ENCODE data around the gene GPR146.
"Not testable (repeated sequence)": the region's sequence is repeated elsewhere in the genome, so short reads cannot be mapped to it uniquely, and the experiment has no call there.

GPR146 gene

DNA sequence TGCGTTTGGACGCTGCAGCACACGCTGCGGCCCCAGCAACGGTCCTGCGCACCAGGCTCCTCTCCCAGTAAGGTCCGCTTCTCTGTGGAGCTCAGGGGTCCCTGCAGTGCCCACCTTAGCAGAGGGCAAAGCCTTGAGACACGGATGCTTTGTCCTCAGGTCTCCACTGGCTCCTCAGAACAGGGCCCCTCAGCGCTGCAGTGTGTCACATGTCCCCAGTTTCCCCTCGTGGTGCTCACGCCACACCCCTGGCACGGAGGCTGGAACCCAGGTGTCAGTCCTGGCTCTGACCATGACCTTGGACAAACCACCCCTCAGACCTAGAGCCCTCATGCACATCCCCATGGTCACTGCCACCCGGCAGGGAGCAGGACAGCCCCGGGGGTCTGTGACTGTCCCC, 23.7 kb downstream of the GPR146 start:
- no peak overlapping the region for H3K4me3 ChIP-seq (ENCODE audit: low read depth in 1 of 2, low read length in 2 of 2)
- H3K27ac ChIP-seq (ENCODE audit: low read depth, low read length) = no peak overlapping the region
- H3K9ac ChIP-seq (ENCODE audit: low read length) = no peak overlapping the region
- H3K36me3 ChIP-seq (ENCODE audit: insufficient read depth, low read length) = no peaks in the 10 kb centered on the region
- H3K4me1 ChIP-seq (ENCODE audit: insufficient read depth, low read length) = peaks cover 9% of the 10 kb centered on the region
- H3K27me3 ChIP-seq (ENCODE audit: control insufficient read depth in 1 of 2, insufficient read depth in 2 of 2, low read length in 2 of 2) = peaks cover 0 to 3% of the 10 kb centered on the region in 2 donors
- H3K9me3 ChIP-seq (ENCODE audit: low read length) = no peaks in the 10 kb centered on the region

DNA sequence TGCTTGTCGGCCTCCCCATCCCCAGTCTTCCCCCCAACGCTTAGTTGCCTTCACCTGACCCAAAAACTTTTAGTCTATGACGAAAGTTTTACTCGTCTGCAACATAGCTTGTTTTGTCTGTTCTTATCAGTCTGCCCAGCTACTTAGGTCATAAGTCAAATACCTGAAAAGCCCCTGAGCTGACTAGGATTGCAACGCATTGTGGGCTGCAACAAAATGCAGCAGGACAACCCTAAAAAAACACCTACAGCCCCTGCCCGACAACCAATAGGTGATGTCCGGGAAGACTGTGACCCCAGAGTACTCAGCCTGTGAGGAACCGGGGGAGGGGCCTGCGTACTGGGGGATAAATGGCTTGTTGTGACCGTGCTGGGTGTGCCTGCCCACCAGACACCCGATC, 24.3 kb downstream of the GPR146 start:
- Histone ChIP-seq H3K27me3 (ENCODE audit: control insufficient read depth in 1 of 2, insufficient read depth in 2 of 2, low read length in 2 of 2) (peaks cover 0 to 3% of the 10 kb centered on the region in 2 donors), H3K36me3 (ENCODE audit: insufficient read depth, low read length) (no peaks in the 10 kb centered on the region), H3K9me3 (ENCODE audit: low read length) (no peaks in the 10 kb centered on the region), H3K27ac (ENCODE audit: low read depth, low read length) (no peak overlapping the region), H3K9ac (ENCODE audit: low read length) (no peak overlapping the region), H3K4me3 (ENCODE audit: low read depth in 1 of 2, low read length in 2 of 2) (no peak overlapping the region), H3K4me1 (ENCODE audit: insufficient read depth, low read length) (peaks cover 9% of the 10 kb centered on the region)

DNA sequence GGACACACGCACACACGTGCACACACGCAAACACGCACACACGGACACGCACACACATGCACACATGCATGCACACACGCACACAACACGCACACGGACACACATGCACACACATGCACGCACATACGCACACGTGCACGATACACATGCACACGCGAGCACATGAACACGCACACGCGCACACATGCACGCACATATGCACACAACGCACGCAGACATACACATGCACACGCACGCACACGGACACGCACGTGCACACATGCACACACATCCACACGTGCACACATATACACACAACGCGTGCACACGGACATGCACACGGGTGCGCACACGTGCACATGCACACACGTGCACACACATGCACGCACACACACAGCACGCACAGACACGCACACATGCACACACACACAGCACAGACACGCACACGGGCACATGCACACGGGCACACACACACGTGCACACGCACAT, 26.2 kb downstream of the GPR146 start:
- Histone ChIP-seq H3K4me3 (ENCODE audit: low read depth in 1 of 2, low read length in 2 of 2) (no peak overlapping the region), H3K9me3 (ENCODE audit: low read length) (no peaks in the 10 kb centered on the region), H3K36me3 (ENCODE audit: insufficient read depth, low read length) (no peaks in the 10 kb centered on the region), H3K9ac (ENCODE audit: low read length) (no peak overlapping the region), H3K4me1 (ENCODE audit: insufficient read depth, low read length) (peaks cover 5% of the 10 kb centered on the region), H3K27ac (ENCODE audit: low read depth, low read length) (no peak overlapping the region), H3K27me3 (ENCODE audit: control insufficient read depth in 1 of 2, insufficient read depth in 2 of 2, low read length in 2 of 2) (no peaks in the 10 kb centered on the region)

DNA sequence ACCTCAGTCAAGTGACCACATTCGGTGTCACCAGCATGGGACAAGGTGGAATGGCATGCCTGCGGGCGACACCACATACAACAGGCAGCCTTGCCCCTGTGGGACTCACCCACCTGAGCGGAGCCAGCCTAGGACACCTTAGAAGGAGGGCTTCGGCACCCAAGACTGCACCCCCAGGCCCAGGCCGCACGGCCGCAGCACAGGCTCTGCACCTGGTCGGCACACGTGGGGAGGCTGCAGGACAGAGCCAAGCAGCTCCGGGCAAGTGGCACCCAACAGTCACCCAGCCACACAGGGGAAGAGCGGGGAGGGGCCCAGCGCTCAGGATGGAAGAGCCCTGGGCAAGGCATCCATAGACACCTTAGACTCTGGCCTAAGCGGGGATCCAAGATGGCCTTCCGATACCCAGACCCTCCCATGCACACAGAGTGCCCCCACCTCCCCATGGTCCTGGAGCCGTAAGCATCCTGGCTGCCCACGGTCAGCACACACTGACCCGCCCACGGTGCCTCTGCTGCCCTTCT, 27.4 kb downstream of the GPR146 start:
- Histone ChIP-seq H3K9ac (ENCODE audit: low read length) (no peak overlapping the region), H3K4me3 (ENCODE audit: low read depth in 1 of 2, low read length in 2 of 2) (no peak overlapping the region), H3K4me1 (ENCODE audit: insufficient read depth, low read length) (no peaks in the 10 kb centered on the region), H3K27ac (ENCODE audit: low read depth, low read length) (no peak overlapping the region), H3K9me3 (ENCODE audit: low read length) (no peaks in the 10 kb centered on the region), H3K27me3 (ENCODE audit: control insufficient read depth in 1 of 2, insufficient read depth in 2 of 2, low read length in 2 of 2) (no peaks in the 10 kb centered on the region), H3K36me3 (ENCODE audit: insufficient read depth, low read length) (no peaks in the 10 kb centered on the region)

GRCh38 chr7:1073142-1073977, 29.0 kb downstream of the GPR146 start:
- Histone ChIP-seq H3K9me3 (ENCODE audit: low read length) (no peaks in the 10 kb centered on the region), H3K9ac (ENCODE audit: low read length) (no peak overlapping the region), H3K36me3 (ENCODE audit: insufficient read depth, low read length) (no peaks in the 10 kb centered on the region), H3K4me1 (ENCODE audit: insufficient read depth, low read length) (no peaks in the 10 kb centered on the region), H3K27ac (ENCODE audit: low read depth, low read length) (no peak overlapping the region), H3K4me3 (ENCODE audit: low read depth in 1 of 2, low read length in 2 of 2) (peak overlapping the region; percentile 32 to 35), H3K27me3 (ENCODE audit: control insufficient read depth in 1 of 2, insufficient read depth in 2 of 2, low read length in 2 of 2) (no peaks in the 10 kb centered on the region)

DNA sequence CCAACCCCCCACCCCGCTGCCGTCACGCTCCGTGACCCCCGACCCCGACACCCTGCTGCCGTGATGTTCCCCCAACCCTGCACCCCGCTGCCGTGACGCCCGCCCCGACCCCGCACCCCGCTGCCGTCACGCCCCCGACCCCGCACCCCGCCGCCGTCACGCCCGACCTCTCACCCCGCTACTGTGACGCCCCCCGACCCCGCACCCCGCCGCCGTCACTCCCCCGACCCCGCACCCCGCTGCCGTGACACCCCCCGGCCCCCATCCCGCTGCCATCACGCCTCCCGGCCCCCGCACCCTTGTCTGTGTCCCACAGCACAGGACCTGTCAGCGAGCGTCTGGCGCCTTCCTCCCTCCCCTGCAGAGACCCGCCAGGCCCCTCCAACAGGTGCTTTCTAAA, 29.7 kb downstream of the GPR146 start:
- H3K27ac ChIP-seq (ENCODE audit: low read depth, low read length); H3K4me3 ChIP-seq (ENCODE audit: low read depth in 1 of 2, low read length in 2 of 2); H3K4me1 ChIP-seq (ENCODE audit: insufficient read depth, low read length); H3K27me3 ChIP-seq (ENCODE audit: control insufficient read depth in 1 of 2, insufficient read depth in 2 of 2, low read length in 2 of 2); H3K9me3 ChIP-seq (ENCODE audit: low read length); H3K9ac ChIP-seq (ENCODE audit: low read length); H3K36me3 ChIP-seq (ENCODE audit: insufficient read depth, low read length): not testable (repeated sequence)

DNA sequence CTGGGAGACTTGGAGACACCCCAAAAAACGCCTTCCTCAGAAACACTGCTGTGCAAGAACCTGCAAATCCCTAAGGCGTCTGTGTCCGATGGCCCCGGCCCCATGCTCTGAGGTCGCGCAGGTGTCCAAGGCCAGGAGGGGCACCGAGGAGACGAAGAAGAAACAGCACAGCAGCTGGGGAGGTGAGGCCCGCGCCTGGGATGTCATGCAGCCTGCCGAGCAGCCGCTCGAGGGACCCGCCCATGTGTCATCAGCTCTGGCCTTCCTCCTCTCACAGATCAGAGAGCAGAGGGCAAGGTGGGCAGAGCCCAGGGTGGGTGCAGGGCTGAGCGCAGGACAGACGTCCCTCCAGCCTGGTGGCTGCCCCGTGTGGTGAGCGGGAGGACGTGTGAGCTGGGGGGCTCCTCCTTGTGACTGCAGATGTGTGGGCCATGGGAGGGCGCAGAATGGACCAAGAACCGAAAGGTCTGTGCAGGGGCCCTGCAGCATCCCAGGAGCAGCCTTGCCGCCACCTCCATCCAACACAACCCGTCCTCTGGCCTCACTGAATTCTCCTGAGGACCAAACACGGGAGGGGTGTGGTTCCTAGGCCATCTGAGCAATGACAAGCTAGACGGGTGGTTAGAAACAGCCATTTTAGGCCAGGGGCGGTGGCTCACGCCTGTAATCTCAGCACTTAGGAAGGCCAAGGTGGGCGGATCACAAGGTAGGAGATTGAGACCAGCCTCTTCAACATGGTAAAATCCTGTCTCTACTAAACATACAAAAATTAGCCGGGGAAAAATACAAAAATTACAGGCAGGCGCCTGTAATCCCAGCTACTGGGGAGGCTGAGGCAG, 30.5 kb downstream of the GPR146 start:
- Histone ChIP-seq H3K27me3 (ENCODE audit: control insufficient read depth in 1 of 2, insufficient read depth in 2 of 2, low read length in 2 of 2) (no peaks in the 10 kb centered on the region), H3K27ac (ENCODE audit: low read depth, low read length) (no peak overlapping the region), H3K4me1 (ENCODE audit: insufficient read depth, low read length) (no peaks in the 10 kb centered on the region), H3K9me3 (ENCODE audit: low read length) (no peaks in the 10 kb centered on the region), H3K9ac (ENCODE audit: low read length) (no peak overlapping the region), H3K36me3 (ENCODE audit: insufficient read depth, low read length) (no peaks in the 10 kb centered on the region), H3K4me3 (ENCODE audit: low read depth in 1 of 2, low read length in 2 of 2) (no peak overlapping the region)

DNA sequence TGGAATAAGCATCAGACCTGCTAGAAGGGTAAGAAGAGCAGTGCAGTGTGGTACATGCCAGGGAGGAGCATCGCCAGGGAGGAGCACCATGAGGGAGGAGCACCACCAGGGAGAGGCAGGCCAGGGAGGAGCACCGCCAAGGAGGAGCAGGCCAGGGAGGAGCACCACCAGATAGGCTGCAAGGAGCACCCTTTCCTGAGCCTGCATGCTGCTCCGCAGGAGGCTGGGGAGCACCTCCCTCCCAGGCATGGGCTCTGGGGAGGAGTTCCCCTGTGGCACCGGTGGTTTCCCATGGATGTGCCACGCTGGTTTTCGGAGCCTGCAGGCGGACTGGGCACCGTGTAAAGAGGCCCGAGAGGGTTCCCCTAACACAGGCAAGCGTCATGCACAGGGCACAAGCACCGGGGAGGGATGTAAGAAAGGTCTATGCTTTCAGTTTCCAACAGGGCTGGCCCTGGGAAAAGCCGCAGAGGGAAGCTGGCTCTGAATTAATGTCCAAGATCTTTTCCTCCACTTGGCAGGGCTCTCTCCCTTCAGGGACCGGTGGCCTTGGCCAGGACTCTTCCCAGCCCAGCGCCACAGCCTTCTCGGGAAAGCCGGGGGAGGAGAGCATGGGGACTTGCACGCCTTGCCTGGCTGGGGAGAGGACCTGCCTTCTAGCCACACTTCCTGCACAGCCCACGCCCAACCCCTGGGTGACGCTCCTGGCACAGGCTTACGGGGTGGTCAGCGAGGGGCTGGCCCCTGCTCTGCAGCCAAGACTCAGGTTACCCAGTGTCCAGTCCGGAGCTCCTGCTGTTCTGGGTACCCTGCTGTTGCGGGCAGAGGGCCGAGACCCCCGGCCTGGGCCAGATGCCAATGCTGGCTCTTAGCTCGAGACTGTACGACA, 32.1 kb downstream of the GPR146 start:
- no peak overlapping the region for H3K4me3 ChIP-seq (ENCODE audit: low read depth in 1 of 2, low read length in 2 of 2)
- H3K4me1 ChIP-seq (ENCODE audit: insufficient read depth, low read length) = no peaks in the 10 kb centered on the region
- H3K9me3 ChIP-seq (ENCODE audit: low read length) = no peaks in the 10 kb centered on the region
- H3K9ac ChIP-seq (ENCODE audit: low read length) = no peak overlapping the region
- H3K27me3 ChIP-seq (ENCODE audit: control insufficient read depth in 1 of 2, insufficient read depth in 2 of 2, low read length in 2 of 2) = no peaks in the 10 kb centered on the region
- no peaks in the 10 kb centered on the region for H3K36me3 ChIP-seq (ENCODE audit: insufficient read depth, low read length)
- no peak overlapping the region for H3K27ac ChIP-seq (ENCODE audit: low read depth, low read length)

DNA sequence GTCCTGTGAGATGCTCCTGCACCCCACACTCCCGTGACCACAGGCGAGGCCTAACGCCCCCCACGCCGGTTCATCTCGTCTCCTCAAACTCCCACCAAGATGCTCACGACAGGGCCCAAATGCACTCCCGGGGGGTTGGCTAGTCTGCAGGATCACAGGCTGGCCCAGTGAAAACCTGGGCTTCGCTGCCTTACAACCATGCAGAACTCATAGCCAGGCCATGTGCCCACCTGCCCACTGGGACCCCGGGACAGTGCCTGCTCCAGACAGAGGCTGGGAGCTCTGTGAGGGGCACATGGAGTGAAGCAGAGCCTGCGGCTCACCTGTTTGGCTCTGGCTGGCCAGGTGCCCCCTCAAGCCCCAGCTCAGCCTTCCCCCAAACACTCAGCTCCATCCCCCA, 34.2 kb downstream of the GPR146 start:
- no peak overlapping the region for H3K9ac ChIP-seq (ENCODE audit: low read length)
- H3K27me3 ChIP-seq (ENCODE audit: control insufficient read depth in 1 of 2, insufficient read depth in 2 of 2, low read length in 2 of 2) = no peaks in the 10 kb centered on the region
- H3K27ac ChIP-seq (ENCODE audit: low read depth, low read length) = no peak overlapping the region
- no peaks in the 10 kb centered on the region for H3K4me1 ChIP-seq (ENCODE audit: insufficient read depth, low read length)
- H3K9me3 ChIP-seq (ENCODE audit: low read length) = no peaks in the 10 kb centered on the region
- no peaks in the 10 kb centered on the region for H3K36me3 ChIP-seq (ENCODE audit: insufficient read depth, low read length)
- no peak overlapping the region for H3K4me3 ChIP-seq (ENCODE audit: low read depth in 1 of 2, low read length in 2 of 2)

GRCh38 chr7:1078985-1079384, 34.6 kb downstream of the GPR146 start:
- H3K4me1 ChIP-seq (ENCODE audit: insufficient read depth, low read length) = no peaks in the 10 kb centered on the region
- H3K27ac ChIP-seq (ENCODE audit: low read depth, low read length) = no peak overlapping the region
- H3K36me3 ChIP-seq (ENCODE audit: insufficient read depth, low read length) = no peaks in the 10 kb centered on the region
- H3K9me3 ChIP-seq (ENCODE audit: low read length) = no peaks in the 10 kb centered on the region
- H3K4me3 ChIP-seq (ENCODE audit: low read depth in 1 of 2, low read length in 2 of 2) = no peak overlapping the region
- no peaks in the 10 kb centered on the region for H3K27me3 ChIP-seq (ENCODE audit: control insufficient read depth in 1 of 2, insufficient read depth in 2 of 2, low read length in 2 of 2)
- H3K9ac ChIP-seq (ENCODE audit: low read length) = no peak overlapping the region

GRCh38 chr7:1079546-1079945, 35.2 kb downstream of the GPR146 start:
- Histone ChIP-seq H3K27me3 (ENCODE audit: control insufficient read depth in 1 of 2, insufficient read depth in 2 of 2, low read length in 2 of 2) (no peaks in the 10 kb centered on the region), H3K9ac (ENCODE audit: low read length) (no peak overlapping the region), H3K36me3 (ENCODE audit: insufficient read depth, low read length) (no peaks in the 10 kb centered on the region), H3K4me3 (ENCODE audit: low read depth in 1 of 2, low read length in 2 of 2) (no peak overlapping the region), H3K9me3 (ENCODE audit: low read length) (no peaks in the 10 kb centered on the region), H3K4me1 (ENCODE audit: insufficient read depth, low read length) (no peaks in the 10 kb centered on the region), H3K27ac (ENCODE audit: low read depth, low read length) (no peak overlapping the region)
